CD4-positive, alpha-beta T cell treated with Interleukin-21 for 1 hour (primary cell): ENCODE data around the gene RAB1B.
"Not testable (repeated sequence)": the region's sequence is repeated elsewhere in the genome, so short reads cannot be mapped to it uniquely, and the experiment has no call there.

Experiments
- DNase-seq: peaks from one replicate; pipeline ENCODE4 v3.0.0-alpha.2; 2020

Gene RAB1B

GRCh38 chr11:66310803-66311440 is 42.5 kb downstream of the RAB1B start:
- not testable (repeated sequence) for DNase-seq

- no peak for DNase-seq
These were observed 43.1 kb downstream of the RAB1B start for GRCh38 chr11:66311470-66311964.

- DNase-seq = peak; percentile 99
These were observed 43.6 kb downstream of the RAB1B start for GRCh38 chr11:66311965-66312548.

GRCh38 chr11:66312549-66313320 is 44.3 kb downstream of the RAB1B start:
- DNase-seq = peak; percentile 98

- DNase-seq = no peak
These were observed 45.1 kb downstream of the RAB1B start for GRCh38 chr11:66313321-66314185.

GRCh38 chr11:66314186-66314501 is 45.7 kb downstream of the RAB1B start:
- DNase-seq = no peak

- no peak for DNase-seq
These were observed 46.4 kb downstream of the RAB1B start for GRCh38 chr11:66314561-66315497.

- DNase-seq = no peak
These were observed 47.1 kb downstream of the RAB1B start for GRCh38 chr11:66315498-66315885.

- DNase-seq = no peak
These were observed 47.7 kb downstream of the RAB1B start for GRCh38 chr11:66315921-66316811.

GRCh38 chr11:66316849-66317251 is 48.4 kb downstream of the RAB1B start, which contains the start of gene CD248:
CD248 (minus strand) TSS chr11:66317044; CDS start chr11:66317027, 17 bp downstream.
- no peak for DNase-seq

- peak; percentile 41 for DNase-seq
These were observed 48.9 kb downstream of the RAB1B start for GRCh38 chr11:66317322-66317722.

GRCh38 chr11:66317723-66318599 is 49.5 kb downstream of the RAB1B start:
- peak; percentile 74 for DNase-seq

- DNase-seq = no peak
These were observed 50.1 kb downstream of the RAB1B start for GRCh38 chr11:66318600-66318970.

GRCh38 chr11:66320289-66320688 is 51.9 kb downstream of the RAB1B start:
- DNase-seq = not testable (repeated sequence)

GRCh38 chr11:66320748-66321147 is 52.3 kb downstream of the RAB1B start:
- not testable (repeated sequence) for DNase-seq

GRCh38 chr11:66321606-66322005 is 53.2 kb downstream of the RAB1B start:
- no peak for DNase-seq

- DNase-seq = no peak
These were observed 54.4 kb downstream of the RAB1B start for GRCh38 chr11:66322732-66323427.

- DNase-seq = no peak
These were observed 55.2 kb downstream of the RAB1B start for GRCh38 chr11:66323684-66324083.

GRCh38 chr11:66324664-66325063 is 56.2 kb downstream of the RAB1B start:
- no peak for DNase-seq
